ENCODE results near the gene GTF2E1.
"Not testable (repeated sequence)": the region's sequence is repeated elsewhere in the genome, so short reads cannot be mapped to it uniquely, and the experiment has no call there.

Gene GTF2E1

DNA sequence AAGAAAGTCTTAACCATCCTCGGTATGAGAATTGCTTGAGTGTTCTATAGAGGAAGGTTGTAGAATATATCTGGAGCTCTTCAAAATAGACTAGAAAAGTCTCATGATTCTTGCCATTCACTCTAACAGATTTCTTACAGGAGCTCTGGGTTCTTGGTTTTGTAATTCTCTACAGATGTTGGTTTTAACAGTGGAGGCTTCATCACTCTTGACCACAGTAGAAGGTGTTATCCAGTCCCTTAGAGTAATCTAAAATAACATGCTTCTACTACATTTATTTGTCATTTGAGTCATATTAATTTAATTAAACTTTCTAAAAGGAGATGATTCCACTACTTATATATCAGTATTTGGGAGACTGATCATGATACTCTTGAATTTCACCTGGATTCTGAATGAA, 9.7 kb downstream of the GTF2E1 start:
- DNase-seq (ENCODE audit: low read depth) = no peak
- no peak overlapping the region for H3K4me3 ChIP-seq (ENCODE audit: low read depth, low read length)

- no peak overlapping the region for H3K4me3 ChIP-seq (ENCODE audit: low read depth, low read length)
- no peak for DNase-seq (ENCODE audit: low read depth)
Measured at GRCh38 chr3:120752865-120753264, 10.3 kb downstream of the GTF2E1 start.

DNA sequence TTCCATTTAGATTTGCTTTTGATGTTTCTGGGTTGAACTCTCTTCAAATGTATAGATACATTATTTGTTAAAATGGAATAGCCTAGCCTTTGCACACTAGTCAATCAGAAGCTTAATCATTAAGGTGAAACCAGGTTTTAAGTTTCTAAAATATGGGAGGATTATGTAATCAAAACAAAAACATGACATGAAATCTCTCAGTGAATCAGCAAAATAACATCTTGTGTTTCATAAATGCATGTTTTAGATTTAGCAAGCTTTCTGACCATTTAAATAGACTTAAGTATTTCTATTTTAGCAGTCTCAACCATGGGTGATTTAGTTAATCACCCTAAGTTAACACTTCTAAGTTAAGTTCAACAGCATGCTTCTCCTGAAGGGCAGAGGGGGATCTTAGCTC, 11.3 kb downstream of the GTF2E1 start:
- H3K4me3 ChIP-seq (ENCODE audit: low read depth, low read length) = no peak overlapping the region
- DNase-seq (ENCODE audit: low read depth) = no peak

- no peak overlapping the region for H3K4me3 ChIP-seq (ENCODE audit: low read depth, low read length)
- DNase-seq (ENCODE audit: low read depth) = no peak
Measured at GRCh38 chr3:120756061-120756460, 13.5 kb downstream of the GTF2E1 start.

- not testable (repeated sequence) for DNase-seq (ENCODE audit: low read depth); H3K4me3 ChIP-seq (ENCODE audit: low read depth, low read length)
Measured at GRCh38 chr3:120758551-120758950, 16.0 kb downstream of the GTF2E1 start.

- no peak overlapping the region for H3K4me3 ChIP-seq (ENCODE audit: low read depth, low read length)
- no peak for DNase-seq (ENCODE audit: low read depth)
Measured at GRCh38 chr3:120762615-120763014, 20.1 kb downstream of the GTF2E1 start.

DNA sequence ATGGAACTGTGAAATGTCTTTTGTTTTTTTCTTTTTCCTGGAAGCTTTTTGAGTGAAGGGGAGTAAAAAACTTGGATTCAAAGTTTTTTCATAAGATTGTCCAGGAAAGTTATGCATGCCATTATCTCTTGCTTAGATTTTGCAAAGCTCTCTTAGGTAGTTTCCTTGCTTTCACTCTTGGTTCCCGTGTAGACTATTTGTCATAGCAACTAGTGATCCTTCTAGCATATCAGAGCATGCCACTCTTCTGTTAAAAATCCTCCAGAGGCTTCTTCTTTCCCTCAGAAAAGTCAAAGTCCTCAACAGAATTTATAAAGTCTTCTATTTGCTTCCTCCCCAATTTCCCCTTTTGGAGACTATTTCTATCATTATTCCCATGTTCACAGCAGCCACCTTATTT, 21.1 kb downstream of the GTF2E1 start:
- no peak overlapping the region for H3K4me3 ChIP-seq (ENCODE audit: low read depth, low read length)
- DNase-seq (ENCODE audit: low read depth) = no peak

- H3K4me3 ChIP-seq (ENCODE audit: low read depth, low read length) = no peak overlapping the region
- no peak for DNase-seq (ENCODE audit: low read depth)
Measured at GRCh38 chr3:120764206-120764605, 21.7 kb downstream of the GTF2E1 start.

DNA sequence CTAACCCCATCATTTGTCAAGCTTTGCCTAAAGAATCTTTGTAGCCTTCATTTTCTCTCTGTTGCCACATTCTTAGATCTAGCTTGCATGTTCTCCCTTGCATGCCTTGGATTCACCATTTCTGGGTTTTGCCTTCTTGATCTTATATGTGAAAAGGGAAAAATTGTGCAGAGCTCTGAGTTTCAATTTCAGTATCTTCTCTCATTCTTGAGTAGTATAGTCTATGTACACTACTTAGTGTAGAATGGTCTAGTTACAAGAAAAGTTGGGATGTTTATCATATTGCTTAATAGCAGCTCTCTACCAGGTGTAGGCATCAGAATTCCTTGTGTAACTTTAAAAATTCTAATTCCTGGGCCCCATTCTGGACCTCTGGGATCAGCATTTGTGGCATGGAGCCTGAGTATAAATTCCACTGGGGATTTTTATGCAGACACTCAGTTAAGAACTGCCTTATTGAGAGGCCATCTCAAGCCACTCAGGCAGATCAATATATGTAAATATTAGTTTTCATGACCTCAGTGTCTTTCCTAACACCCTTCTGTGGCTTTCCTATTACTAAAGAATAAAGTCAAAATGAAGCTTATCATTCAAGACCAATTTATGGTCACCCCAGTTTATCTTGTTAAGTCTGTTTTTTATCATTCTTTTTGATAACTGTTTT, 23.4 kb downstream of the GTF2E1 start:
- no peak overlapping the region for H3K4me3 ChIP-seq (ENCODE audit: low read depth, low read length)
- no peak for DNase-seq (ENCODE audit: low read depth)

- DNase-seq (ENCODE audit: low read depth) = no peak
- H3K4me3 ChIP-seq (ENCODE audit: low read depth, low read length) = no peak overlapping the region
Measured at GRCh38 chr3:120766576-120766975, 24.0 kb downstream of the GTF2E1 start.

DNA sequence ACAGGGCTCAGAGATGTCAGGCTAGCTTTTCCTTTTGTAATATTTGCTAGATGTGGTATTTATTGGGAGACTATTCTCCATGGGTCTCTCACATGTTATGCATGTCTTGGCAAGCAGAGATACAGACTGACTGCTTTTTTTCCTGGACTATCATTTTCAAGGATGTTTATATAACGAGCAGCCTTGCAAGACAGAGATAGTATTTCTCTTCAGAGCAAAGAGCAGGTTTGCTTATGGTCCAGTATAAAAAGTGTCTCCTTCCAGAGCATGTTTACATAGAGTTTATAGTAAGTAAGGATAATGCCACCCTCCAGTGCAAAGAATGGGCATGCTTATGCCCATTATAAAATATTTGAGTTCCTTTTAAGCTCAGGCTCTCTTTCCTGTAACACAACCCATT, 24.6 kb downstream of the GTF2E1 start:
- DNase-seq (ENCODE audit: low read depth) = no peak
- no peak overlapping the region for H3K4me3 ChIP-seq (ENCODE audit: low read depth, low read length)

- H3K4me3 ChIP-seq (ENCODE audit: low read depth, low read length) = no peak overlapping the region
- no peak for DNase-seq (ENCODE audit: low read depth)
Measured at GRCh38 chr3:120769436-120769835, 26.9 kb downstream of the GTF2E1 start.

DNA sequence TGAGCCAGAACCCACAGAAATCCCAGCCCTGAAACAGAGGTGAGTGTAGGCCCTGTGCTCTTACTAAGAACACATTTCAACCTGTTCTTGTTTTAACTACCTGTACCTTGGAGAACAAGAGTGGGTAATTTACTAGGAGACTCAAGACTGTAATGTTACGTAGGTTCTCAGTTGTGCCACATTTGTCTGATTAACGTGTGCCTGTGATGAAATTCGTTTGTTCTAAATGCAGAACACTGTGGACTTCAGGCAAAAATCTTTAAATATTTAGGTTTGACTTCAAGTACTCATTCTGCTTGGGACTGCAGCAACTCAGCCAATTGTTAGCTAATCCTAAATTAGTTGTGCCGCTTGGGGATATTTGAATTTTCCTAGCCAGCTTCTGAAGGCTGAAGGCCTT, 28.3 kb downstream of the GTF2E1 start:
- DNase-seq (ENCODE audit: low read depth) = no peak

DNA sequence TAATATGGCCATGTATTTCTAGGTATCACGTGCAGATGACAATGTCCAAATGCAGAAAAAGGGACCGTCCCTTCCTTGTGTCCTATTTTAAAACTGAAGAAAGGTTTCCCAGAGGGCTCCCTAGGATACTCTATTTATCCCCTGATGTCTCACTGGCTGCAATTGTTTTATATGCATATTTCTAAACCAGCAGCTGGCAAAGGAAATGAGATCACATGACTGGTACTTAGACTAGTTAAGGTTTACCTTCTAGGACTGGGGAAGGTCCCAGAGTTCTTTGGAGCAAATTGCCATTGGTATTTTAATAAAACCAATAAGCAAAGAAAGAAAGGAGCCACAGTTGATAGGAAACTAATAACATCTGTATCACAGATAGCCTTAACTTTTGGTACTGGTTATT, 29.5 kb downstream of the GTF2E1 start:
- no peak for DNase-seq (ENCODE audit: low read depth)

More for the DNA sequence above, 28.3 kb downstream of the GTF2E1 start:
- H3K4me3 ChIP-seq (ENCODE audit: low read depth, low read length) = no peak overlapping the region

DNA sequence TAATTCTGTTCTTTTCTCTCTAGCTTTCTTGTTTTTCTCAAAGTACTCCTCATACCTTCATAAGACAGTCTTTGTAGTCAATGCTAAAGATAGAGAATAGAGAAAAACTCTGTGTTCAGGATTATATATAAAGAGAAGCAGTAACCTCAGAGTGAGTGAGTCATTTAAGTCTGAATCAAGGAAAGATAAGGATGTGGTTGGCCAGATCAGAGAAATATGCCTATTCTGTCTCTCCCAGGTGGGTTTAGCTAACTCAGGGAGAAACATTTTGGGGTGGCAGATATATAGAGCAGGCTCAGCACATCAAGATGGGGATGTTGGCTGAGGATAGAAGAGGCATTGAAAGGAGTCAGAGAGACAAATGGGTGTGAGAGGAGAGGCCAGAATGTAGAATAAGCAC, 31.4 kb downstream of the GTF2E1 start:
- H3K4me3 ChIP-seq (ENCODE audit: low read depth, low read length) = no peak overlapping the region
- no peak for DNase-seq (ENCODE audit: low read depth)

More for the DNA sequence above, 29.5 kb downstream of the GTF2E1 start:
- no peak overlapping the region for H3K4me3 ChIP-seq (ENCODE audit: low read depth, low read length)

DNA sequence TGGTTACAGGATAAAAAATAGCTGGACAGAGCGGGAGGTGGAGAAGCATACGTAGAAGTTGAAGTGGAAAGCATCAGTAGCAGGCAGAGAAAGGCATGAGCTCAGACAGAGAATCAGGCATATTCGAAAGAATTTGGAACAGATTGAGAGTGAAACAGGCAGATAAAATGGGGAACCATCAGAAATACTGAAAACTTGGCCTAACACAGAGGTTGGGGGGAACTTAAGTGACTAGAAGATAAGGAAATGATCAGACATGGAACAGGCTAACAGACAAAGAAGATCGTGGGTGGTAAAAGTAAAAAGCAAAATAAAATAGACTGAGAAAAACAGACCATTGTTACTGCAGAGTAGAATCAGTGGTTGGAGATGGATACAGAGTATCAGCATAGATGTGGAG, 32.9 kb downstream of the GTF2E1 start:
- no peak overlapping the region for H3K4me3 ChIP-seq (ENCODE audit: low read depth, low read length)
- no peak for DNase-seq (ENCODE audit: low read depth)

GRCh38 chr3:120778776-120779175, 36.2 kb downstream of the GTF2E1 start:
- no peak overlapping the region for H3K4me3 ChIP-seq (ENCODE audit: low read depth, low read length)
- no peak for DNase-seq (ENCODE audit: low read depth)

DNA sequence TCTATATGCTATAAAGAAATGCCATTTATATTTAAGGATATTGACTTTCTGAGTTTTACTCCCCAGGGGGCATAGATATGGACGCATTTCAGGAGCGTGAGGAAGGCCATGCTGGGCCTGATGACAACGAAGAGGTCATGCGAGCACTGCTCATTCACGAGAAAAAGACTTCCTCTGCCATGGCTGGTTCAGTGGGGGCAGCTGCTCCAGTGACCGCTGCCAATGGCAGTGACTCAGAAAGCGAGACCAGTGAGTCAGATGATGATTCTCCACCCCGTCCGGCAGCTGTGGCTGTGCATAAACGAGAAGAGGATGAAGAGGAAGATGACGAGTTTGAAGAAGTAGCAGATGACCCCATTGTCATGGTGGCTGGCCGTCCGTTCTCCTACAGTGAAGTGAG, 38.4 kb downstream of the GTF2E1 start:
- DNase-seq (ENCODE audit: low read depth) = peak; percentile 54
- no peak overlapping the region for H3K4me3 ChIP-seq (ENCODE audit: low read depth, low read length)

DNA sequence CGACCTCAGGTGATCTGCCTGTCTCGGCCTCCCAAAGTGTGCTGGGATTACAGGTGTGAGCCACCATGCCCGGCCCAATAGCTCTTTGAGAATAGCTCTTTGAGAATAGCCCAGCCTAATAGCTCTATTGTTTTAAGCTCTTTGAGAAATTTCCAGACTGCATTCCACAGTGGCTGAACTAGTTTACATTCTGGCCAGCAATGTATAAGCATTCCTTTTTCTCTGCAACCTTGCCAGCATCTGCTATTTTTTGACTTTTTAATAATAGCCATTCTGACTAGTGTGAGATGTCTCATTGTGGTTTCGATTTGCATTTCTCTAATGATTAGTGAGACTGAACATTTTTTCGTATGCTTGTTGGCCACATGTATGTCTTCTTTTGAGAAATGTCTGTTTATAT, 43.3 kb downstream of the GTF2E1 start:
- DNase-seq (ENCODE audit: low read depth); H3K4me3 ChIP-seq (ENCODE audit: low read depth, low read length): not testable (repeated sequence)

GRCh38 chr3:120791010-120791409, 48.5 kb downstream of the GTF2E1 start:
- H3K4me3 ChIP-seq (ENCODE audit: low read depth, low read length) = no peak overlapping the region
- no peak for DNase-seq (ENCODE audit: low read depth)

- no peak overlapping the region for H3K4me3 ChIP-seq (ENCODE audit: low read depth, low read length)
- no peak for DNase-seq (ENCODE audit: low read depth)
Measured at GRCh38 chr3:120791913-120792312, 49.4 kb downstream of the GTF2E1 start.

DNA sequence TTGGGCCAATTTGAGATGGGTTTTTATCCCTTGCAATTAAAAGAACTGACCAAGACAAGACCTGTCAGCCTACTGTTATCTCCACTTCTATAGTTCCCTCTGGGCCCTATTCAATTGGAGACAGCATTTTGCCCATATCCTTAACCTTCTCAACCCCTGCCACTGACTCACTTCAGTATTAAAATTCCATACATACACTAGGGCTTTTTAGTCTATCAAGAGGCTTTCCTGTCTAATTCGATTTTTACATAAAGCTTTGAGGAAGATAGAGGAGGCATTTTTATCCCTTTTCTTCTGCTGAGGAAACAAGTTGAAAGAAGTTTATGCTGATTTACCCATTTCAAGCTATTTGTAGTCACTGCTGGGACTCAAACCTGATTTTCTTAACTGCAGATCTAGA, 51.1 kb downstream of the GTF2E1 start:
- H3K4me3 ChIP-seq (ENCODE audit: low read depth, low read length) = no peak overlapping the region
- no peak for DNase-seq (ENCODE audit: low read depth)
